NOMO-1 treated with DMSO at 0.1 percent for 48 hours (cell line): ENCODE data around the gene JCAD.

Source experiments
- DNase-seq: peaks from one replicate; lab custom pipeline; 2025; ENCODE audit not compliant: unreplicated experiment; lab: John Stamatoyannopoulos, UW

JCAD gene

DNA sequence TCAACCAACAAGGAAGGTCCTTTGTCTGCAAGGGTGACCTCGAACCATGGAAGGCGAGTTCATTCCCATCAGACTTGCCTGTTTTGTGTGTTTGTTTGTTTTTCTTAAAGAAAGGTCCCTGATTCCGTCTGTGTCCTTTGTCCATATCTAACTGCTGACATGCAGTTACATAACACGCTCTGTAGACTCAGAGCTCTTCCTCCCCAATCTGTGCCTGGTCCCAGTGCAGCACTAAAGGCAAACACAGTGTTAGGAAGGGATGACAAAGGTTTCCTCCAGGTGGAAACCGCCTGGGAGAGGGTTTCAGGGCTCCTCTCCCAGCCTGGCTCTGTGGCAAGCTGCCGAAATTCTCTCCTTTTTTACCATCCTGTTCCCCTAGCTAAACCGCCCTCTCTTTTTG, 13.4 kb downstream of the JCAD start:
- DNase-seq, result no peak

- no peak for DNase-seq
Observed at GRCh38 chr10:30043476-30044270, 15.7 kb downstream of the JCAD start.

DNA sequence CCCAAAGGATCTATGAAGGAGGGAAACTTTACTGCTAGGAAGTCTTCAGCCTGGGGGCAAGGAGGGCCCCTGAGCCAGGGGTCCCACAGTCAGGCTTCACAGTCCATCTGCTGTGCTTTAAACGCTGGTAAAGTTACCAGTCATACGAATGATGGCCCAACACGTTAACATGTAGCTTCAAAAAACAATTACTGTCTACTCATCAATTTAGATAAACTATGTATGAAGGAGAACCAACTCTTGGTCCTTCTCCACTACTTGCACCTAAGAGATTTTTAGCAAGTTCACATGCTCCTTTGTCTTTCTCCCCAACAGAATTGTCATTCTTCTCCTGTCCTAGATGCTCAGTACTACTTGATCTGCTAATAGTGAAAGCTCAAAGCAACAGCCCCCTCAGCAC, 16.6 kb downstream of the JCAD start:
- DNase-seq, result no peak

DNA sequence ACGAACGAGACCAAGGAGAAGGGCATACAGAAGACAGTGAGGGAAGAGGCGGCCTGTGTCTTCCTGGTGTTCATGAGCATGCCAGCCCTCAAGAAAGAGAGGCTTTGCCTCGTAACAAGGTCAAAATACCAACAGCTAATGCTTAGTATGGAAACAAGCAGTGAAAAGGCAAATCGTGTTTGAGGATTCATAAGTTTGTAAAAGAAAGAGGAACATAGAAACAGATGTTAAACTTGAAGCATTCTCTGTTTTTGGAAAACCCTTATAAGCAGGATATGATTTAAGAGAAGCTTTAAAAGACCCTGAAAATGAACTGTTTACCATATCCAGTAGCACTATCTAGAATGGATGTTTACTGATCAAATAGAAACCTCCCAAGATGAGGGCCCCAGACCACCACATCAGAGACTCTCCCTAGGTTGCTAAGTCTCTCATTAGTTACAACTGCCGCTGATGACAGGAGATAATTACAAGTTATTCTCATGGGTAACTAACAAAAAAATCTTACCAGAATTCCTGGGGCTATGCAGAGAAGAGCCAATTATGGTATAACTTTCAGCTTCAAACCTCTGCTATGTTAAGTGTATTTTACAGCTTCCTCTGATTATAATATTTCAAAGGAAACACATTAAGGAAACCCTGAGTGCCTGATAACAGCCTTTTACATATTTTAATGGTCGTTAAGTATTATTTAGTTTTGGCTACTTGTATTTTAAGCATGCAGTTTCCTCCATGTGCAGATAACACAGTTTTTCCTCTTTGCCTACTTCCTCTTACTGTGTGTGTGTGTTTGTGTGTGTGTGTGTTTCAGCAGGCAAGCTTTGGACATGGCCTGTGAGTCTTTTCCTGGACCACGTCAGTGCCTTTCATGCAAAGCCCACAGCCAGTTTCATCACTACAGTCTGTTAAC, 17.9 kb downstream of the JCAD start:
- peak; percentile 58 for DNase-seq

GRCh38 chr10:30040597-30040996, 18.8 kb downstream of the JCAD start:
- no peak for DNase-seq

- DNase-seq, result no peak
Observed at GRCh38 chr10:30039988-30040387, 19.4 kb downstream of the JCAD start.

DNA sequence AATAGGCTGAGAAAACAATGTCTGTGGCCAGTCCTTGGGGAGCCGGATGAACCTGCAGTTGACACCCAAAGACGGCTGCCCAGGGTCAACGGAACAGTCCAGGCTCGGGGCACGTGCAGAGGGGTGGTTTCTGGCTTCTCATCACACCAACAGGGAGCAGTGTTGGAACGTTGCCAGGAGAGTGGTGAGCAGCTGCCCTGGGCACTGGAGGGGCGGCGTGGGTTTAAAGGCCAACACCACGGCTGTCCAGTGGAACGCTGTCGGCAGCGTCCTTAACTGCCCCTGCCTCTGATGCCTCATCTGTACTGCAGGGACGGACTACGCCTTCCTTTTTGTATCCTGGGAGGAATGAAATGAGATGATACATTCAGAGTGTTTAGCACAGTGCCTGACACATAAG, 19.8 kb downstream of the JCAD start:
- DNase-seq, result no peak

- DNase-seq, result no peak
Observed at GRCh38 chr10:30038781-30039536, 20.4 kb downstream of the JCAD start.

GRCh38 chr10:30037620-30038336, 21.6 kb downstream of the JCAD start:
- DNase-seq, result peak; percentile 64

GRCh38 chr10:30036811-30037210, 22.6 kb downstream of the JCAD start:
- DNase-seq, result no peak

- DNase-seq, result no peak
Observed at GRCh38 chr10:30036341-30036740, 23.0 kb downstream of the JCAD start.

GRCh38 chr10:30034433-30035137, 24.8 kb downstream of the JCAD start:
- no peak for DNase-seq

DNA sequence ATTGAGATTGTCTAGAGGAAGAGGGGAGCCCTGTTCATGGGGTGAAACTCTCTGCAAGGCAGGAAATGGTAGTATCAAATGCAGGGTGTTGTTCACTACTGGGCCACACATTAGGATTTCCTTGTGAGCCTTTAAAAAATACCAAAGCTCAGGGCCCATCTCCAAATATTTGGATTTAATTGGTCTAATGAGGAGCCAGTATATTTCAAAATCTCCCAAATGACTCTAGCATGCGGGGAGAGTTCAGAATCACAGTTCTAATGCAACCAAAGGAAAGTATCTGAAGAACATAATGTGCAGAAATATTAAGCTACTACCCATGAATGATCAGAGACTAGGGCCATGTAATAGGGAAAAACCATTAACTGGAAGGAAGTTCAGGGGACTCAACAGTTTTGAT, 27.3 kb downstream of the JCAD start:
- no peak for DNase-seq

DNA sequence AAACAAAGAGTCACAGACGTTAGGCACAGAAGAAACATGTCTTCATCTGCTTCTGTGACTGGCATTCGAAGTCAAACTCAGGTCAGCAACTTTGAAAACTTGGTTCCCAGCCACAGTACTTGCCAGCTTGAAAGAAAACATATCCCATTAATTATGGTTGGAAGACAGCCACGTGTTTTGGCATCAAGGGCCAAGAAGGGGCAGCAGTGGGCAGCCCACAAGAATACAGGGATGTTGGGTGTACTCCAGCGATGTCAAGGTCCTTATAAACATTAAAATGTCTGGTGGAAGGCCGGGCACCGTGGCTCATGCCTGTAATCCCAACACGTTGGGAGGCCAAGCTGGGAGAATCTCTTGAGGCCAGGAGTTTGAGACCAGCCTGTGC, 29.5 kb downstream of the JCAD start:
- no peak for DNase-seq

DNA sequence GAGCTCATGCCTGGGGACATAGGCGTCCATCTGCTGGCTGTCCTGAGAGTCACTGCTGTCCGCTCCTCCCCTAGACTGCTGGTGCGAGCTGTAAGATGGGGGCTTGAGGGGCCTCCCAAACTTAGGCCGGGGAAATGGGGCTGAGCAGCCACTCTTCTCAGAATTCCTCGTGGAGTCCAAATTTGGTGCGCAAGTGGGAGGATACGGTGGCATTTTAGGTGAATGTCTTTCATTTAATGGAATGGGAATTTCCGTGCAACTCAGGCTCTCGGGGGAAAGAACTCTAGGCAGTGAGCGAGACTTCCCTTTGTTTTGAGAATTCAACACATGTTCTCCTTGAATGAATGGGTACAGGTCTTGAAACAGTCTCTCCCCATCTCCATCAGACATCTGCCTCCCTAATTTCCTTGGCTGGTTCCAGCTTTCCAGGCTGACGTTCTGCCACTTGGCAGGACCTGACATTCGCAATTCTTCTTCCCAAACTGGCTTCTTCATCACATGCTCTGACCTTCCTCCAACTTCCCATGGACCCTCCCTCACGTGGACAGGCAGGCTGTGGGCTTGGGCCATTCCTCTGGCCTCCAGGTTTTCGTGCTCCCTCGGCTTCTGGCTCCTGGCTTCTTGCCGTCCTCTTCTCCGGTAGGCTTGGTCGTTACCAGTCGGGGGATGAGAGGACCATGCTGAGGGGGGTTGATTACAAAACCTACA, 30.1 kb downstream of the JCAD start:
- no peak for DNase-seq

GRCh38 chr10:30028738-30029030, 30.7 kb downstream of the JCAD start:
- no peak for DNase-seq

- DNase-seq, result no peak
Observed at GRCh38 chr10:30028006-30028737, 31.2 kb downstream of the JCAD start.

- DNase-seq, result peak; percentile 88
Observed at GRCh38 chr10:30027057-30028005, 32.1 kb downstream of the JCAD start.
